T1000 (cell line): ENCODE results near the gene WNT3A.
"Not testable (repeated sequence)": the region's sequence is repeated elsewhere in the genome, so short reads cannot be mapped to it uniquely, and the experiment has no call there.

Source experiments
- DNase-seq: peaks from one replicate; lab custom pipeline; 2025; ENCODE audit warnings: mixed read lengths; lab: John Stamatoyannopoulos, UW

The WNT3A gene

GRCh38 chr1:228011721-228012311, 5.0 kb downstream of the WNT3A start:
- no peak for DNase-seq

DNA sequence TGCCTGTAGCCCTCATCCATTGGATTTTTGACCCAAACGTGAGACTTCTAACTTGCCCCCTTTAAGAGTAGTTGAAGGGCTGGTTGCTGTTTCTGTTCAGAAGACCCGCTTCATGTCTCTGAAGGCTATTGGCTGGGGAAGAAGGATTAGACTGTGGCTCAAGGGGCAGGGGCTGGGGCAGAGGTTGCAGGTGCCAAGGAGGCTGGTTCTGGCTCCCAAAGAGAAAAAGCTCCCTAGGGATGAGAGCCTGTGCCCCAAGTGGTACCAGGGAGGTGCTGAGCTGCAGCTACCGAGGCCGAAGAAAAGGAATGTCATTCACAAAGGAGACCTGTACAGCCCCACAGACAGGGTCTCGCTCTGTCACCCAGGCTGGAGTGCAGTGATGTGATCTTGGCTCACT, 5.8 kb downstream of the WNT3A start:
- DNase-seq, result no peak

- DNase-seq, result no peak
These were observed 6.5 kb downstream of the WNT3A start for GRCh38 chr1:228013131-228013934.

DNA sequence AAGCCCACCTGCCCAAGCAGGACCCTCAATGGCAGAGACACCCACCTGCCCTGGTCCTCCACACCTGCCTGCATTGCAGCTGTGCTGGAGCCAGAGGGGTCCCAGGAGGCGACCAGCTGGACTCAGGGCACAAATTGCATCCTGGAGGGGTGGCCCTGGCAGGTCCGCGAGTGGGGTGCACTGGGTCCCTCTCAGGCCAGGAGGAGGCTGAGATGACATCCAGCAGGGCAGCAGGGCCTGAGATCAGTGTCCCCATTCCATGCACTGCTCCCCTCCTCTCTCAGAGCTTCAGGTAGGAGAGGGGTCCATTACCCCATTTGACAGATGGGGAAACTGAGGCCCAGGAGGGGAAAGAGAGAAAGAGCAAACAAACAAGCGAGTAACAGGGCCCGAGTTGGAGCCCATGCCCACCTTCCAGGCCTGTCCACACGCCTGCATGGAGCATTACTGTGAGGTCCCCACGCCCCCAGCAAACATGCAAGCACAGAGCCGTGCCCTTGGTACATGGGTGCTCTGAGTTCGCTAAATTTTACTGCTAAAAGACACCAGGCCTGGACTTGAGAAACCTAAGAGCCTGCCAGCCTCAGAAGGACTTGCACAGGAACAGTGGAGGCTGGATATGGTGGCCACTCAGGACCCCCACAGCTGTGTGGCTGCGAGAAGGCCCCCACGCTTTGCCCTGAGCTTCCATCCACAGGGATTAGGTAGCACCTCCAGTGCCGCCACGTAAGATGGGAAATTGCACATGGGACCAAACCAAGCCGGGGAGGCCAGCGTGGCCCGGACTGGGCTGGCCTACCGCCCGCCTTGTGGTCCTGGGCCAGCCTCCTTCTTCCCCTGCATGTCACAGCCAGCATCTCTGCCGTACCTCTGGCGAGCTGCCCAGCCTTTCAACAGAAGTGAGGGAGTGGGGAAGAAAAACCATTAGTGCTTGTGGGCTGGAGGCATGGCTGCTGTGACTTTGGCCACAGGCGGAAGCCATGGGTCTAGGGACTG, 7.4 kb downstream of the WNT3A start:
- DNase-seq, result no peak

DNA sequence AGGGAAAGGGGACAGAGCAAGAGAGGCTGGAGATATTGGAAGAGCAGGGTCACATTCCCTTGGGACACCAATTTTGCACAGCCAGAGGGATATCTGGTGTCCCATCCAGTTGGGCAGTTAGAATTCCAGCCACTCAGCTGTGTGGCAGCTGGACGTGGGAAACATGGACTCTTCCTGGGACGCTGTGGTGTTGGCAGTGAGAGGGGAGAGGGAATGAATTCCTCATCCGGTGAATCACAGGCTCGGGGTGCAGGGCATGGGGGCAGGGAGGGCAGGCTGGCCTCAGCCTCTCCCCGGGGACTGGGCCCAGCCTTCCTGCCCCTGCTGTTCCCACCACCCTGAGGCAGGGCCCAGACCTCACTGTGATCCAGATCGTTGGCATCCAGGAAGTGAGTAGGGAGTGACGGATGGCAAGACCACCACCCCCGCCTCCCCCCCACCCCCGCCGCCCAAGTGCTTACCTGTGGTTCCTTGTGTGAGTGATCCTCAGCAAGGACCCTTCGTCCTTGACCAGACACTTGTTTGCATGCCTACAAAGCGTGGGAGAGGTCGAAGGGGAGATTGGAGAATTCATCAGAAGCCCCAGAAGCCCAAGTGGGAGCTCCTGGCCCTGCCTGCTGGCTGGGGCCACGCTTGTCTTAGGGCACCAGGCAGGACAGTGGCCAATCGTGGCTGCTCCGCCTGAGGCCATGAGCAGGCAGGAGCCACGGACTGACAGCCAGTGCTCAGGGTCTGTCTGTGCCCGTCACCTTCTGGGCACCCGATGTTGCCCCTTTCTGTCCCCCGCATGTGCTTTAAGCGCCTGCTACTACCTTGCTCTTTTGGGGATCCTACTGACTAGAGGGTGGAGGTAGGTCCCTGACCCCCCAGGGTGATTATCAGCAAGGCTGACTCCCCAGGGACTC, 8.7 kb downstream of the WNT3A start:
- no peak for DNase-seq

DNA sequence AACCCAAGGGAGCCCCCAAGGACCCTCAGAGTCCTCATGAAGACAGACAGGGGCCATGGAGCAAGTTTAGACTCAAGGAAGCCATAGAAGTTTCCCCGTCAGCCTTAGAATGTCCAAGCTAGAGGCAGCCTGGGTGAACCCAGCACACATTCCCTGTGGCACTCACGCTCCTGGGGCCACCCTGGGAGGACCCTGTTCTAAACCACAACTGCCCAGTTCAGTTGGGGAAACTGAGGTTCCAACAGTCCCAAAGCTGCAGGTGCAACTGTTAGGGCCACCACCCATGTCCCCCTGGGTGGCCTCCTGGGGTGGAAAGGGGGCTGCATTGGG, 9.3 kb downstream of the WNT3A start:
- no peak for DNase-seq

- DNase-seq, result no peak
These were observed 10.0 kb downstream of the WNT3A start for GRCh38 chr1:228016653-228017355.

GRCh38 chr1:228017356-228018124, 10.7 kb downstream of the WNT3A start:
- DNase-seq, result no peak

- no peak for DNase-seq
These were observed 11.3 kb downstream of the WNT3A start for GRCh38 chr1:228018125-228018398.

DNA sequence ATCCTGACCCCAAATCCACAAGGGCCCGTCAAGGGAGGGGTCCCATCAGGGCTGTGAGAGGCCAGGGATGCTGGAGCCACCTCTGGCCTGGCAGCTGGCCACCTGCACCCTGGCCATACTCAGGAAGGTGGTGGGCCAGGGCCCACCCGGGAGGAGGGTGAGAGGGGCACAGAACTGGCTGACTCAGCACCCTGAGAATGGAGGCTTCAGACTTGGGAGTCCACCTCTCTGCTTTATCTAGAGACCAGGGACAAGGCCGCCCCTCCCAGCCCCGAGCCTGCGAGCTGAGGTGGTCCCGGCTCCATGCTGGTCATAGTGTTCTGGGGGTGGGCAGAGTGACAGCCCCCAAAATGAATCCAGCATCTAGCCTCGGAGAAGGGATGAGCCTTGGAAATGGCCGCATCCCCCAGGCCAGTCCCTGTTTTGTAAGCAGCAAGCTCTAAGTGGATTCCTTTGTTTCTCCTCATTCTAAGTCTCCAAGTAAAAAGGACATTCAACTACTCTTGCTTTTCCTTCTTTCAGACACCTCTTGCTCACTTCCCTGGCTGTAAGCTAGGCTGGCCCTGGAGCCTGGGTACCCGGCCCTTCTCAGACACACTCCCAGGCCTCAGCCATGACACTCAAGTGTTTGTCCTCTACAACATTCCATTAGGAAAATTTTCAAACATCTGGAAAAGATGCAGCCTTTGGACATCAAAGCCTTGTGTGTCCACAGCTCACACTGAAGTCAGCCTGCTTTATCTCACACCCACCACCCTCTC, 12.3 kb downstream of the WNT3A start:
- DNase-seq, result no peak

DNA sequence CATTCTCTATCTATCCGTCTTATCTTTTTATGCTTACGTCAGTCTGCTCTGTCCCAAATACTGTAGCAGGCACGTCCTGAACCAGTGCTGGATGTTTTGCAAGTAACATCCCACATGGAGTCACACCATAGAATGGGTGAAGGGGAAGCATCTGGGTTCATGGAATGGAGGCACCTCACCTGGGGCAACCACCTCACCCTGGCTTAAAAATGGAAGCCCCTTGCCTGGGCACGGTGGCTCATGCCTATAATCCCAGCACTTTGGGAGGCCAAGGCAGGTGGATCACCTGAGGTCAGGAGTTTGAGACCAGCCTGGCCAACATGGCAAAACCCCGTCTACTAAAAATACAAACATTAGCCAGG, 12.9 kb downstream of the WNT3A start:
- not testable (repeated sequence) for DNase-seq

GRCh38 chr1:228020686-228021354, 14.0 kb downstream of the WNT3A start:
- DNase-seq, result no peak

DNA sequence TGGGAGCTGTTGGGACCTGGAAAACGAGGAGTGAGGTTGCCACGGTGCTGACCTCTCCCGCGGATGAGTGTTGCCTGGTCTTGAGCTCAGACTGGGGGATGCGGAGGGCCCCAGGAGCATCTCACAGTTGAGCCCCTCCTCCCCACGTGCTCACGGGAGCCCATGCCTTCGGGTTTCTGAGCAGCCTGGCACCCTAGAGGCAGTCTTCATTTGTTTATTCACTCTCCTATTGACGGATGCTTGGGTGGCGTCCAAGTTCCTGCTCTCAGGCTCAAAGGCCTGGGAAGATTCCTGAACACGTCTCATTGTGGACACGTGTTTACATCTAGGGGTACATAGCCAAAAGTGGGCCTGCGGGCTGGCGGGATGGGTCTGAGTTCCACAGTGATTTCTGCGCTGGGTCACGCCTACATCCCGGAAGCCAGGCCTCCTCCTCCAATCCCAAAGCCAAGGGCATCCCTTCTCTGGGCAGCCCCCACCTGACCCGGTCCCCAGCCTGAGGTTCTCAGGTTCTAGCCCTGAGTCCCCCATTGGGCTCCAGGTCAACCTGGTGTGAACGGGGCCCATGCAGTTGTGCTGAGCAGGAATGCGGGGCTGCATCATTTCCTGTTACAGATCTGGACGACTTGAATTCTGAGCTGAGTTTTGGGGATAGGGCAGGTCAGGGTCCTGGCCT, 14.7 kb downstream of the WNT3A start:
- DNase-seq, result no peak

DNA sequence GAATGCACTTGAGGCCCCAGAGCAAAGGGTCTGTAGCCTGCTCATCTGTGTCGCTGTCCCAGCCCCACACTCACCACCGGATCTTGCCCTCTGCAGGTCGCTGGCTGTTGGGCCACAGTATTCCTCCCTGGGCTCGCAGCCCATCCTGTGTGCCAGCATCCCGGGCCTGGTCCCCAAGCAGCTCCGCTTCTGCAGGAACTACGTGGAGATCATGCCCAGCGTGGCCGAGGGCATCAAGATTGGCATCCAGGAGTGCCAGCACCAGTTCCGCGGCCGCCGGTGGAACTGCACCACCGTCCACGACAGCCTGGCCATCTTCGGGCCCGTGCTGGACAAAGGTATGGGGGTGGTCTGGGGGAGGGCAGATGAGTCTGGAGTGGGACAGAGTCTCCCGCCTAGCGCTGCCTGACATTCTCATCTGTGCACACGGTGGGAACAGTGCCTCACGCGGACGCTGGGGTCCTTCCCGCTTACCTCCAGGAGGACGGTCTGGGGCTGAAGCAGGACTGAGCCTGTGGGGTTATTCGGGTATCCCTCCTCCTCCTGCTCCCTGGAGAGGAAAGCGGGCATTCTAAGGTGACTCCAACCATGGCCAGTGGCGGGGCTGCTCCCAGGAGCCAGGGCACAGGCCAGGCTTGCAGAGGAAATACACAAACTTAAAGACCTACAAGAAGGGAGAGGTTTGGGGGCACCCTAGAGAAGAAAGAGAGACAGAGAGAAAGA, 15.9 kb downstream of the WNT3A start:
- no peak for DNase-seq

DNA sequence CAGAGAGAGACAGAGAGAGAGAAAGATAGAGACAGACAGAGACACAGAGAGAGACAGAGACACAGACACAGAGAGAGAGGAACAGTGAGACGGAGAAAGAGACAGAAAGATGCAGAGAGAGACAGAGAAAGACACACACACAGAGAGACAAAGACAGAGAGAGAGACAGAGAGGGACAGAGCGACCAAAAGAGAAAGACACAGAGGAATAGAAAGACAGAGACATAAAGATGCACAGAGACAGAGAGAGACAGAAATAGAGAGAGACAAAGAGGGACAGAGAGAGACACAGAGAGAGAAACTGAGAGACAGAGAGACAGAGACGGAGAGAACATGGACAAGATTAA, 16.5 kb downstream of the WNT3A start:
- DNase-seq, result no peak

DNA sequence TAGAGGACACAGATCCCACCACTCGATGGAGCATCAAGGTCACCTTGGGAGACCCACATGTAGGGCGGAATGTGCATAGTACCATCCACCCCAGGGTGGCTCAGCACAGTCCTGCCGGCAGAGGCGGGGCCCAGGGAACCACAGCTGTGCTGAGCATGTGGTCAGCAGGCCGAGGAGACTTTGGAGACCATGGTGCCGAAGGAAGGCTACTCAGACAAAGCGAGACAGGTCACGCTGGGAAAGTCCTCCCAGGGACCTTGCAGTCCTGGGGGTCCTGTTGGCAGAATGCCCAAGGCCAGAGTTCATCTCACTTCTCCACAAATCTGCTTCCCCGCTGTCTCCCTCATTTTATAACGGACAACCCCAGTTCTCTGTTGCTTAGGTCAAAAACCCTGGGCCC, 22.5 kb downstream of the WNT3A start:
- no peak for DNase-seq

GRCh38 chr1:228030451-228031201, 23.8 kb downstream of the WNT3A start:
- no peak for DNase-seq
